Uterus (tissue), 4 donors: Measurements from ENCODE around the gene KIRREL3. TPM values are rescaled to one million over a fixed set of nuclear protein-coding genes. Genes with fewer than 3 reads are reported as not detected.

Experiments used
- DNase-seq, 2 donors: peaks; one replicate each; pipeline ENCODE4 v3.0.0-alpha.2; 2019 to 2020
- H3K27ac ChIP-seq, 2 donors: fragments of 200-600 bp; sonication (generic); 1 replicate in 1 of 2; 2 replicates in 1 of 2; pipeline ENCODE4 v1.5.1; 2016 to 2018
- H3K27me3 ChIP-seq, 2 donors: fragments of 200-600 bp; sonication (generic); one replicate each; pipeline ENCODE4 v1.5.1; 2018 to 2019; ENCODE audit warnings: control low read depth in 1 of 2
- H3K36me3 ChIP-seq, 2 donors: fragments of 200-600 bp; sonication (generic); one replicate each; pipeline ENCODE4 v1.5.1; 2019; ENCODE audit warnings: control low read depth in 1 of 2
- H3K4me1 ChIP-seq, 2 donors: fragments of 200-600 bp; sonication (generic); one replicate each; pipeline ENCODE4 v1.5.1; 2018 to 2019; ENCODE audit warnings: control low read depth in 1 of 2
- H3K4me3 ChIP-seq, 2 donors: fragments of 200-600 bp; sonication (generic); 1 replicate in 1 of 2; 2 replicates in 1 of 2; pipeline ENCODE4 v1.5.1; 2018 to 2019; ENCODE audit warnings: mild to moderate bottlenecking in 1 of 2
- H3K9me3 ChIP-seq, 2 donors: fragments of 200-600 bp; sonication (generic); one replicate each; pipeline ENCODE4 v1.5.1; 2019; ENCODE audit warnings: control low read depth in 1 of 2
- POLR2A ChIP-seq, 2 donors: fragments of 450-650 bp; IDR thresholded peaks; one replicate each; pipeline ENCODE4 v1.6.1; 2016; ENCODE audit warnings: antibody characterized with exemption in 2 of 2, mild to moderate bottlenecking in 1 of 2, moderate library complexity in 1 of 2
- intact Hi-C: fragments of 100-400 bp; cut with DNase I; formaldehyde crosslinking; loops from one replicate; pipeline ENCODE4 v1.15.1; 2023; ENCODE audit warnings: low total_unique reads
- total RNA-seq, 4 donors: library from RNA; depleted of rRNA in 3 of 4; stranded (reverse); fragments of >200 nt in 3 of 4; gene quantifications; one replicate each; pipeline versions ENCODE4 v1.1.0 to v1.2.4, GENCODE V29; 2014 to 2023
- TF ChIP-seq, protein P1 (sequence below), 4 experiments: fragments of 200-600 bp in 2 of 4; fragments of 450-650 bp in 2 of 4; sonication (generic) in 2 of 4; IDR thresholded peaks; one replicate each; pipeline ENCODE4 v1.5.1; 2016 to 2019; ENCODE audit warnings: antibody characterized with exemption in 4 of 4, mild to moderate bottlenecking in 2 of 4, moderate library complexity in 1 of 4
- donor health status: DM: yes; HTN: yes; CAD: no.

KIRREL3 gene
- total RNA-seq, 4 donors from 2014 or later = 10.0 TPM; not detected in 3

DNA sequence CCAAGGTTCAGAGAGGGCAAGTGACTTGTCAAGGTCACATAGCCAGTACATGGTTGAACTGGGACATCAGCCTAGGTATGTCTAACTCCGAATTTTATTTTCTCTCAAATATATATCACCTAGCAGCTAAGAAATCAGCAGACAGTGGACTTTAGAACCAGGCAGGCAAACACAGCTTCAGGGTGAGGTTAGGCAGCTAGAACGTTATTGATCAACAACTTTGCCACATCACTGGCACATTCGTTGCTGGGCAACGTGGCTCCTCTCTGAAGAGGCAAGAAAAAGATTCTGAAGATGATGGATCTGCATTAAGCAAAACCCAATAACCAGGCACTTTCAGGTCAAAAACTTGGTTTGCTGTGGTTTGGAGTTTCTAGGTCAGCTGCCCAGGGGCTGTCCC is 258.0 kb downstream of the KIRREL3 start:
- intact Hi-C loops = no loop called here
- no peaks in the 10 kb centered on the region for H3K36me3 ChIP-seq
- H3K27ac ChIP-seq = no peak overlapping the region
- H3K27me3 ChIP-seq = no peaks in the 10 kb centered on the region
- no peaks in the 10 kb centered on the region for H3K4me1 ChIP-seq
- DNase-seq = no peak
- TF ChIP-seq POLR2A (IDR thresholded peaks at IDR 0.05) = no peak
- TF ChIP-seq, protein P1, sequence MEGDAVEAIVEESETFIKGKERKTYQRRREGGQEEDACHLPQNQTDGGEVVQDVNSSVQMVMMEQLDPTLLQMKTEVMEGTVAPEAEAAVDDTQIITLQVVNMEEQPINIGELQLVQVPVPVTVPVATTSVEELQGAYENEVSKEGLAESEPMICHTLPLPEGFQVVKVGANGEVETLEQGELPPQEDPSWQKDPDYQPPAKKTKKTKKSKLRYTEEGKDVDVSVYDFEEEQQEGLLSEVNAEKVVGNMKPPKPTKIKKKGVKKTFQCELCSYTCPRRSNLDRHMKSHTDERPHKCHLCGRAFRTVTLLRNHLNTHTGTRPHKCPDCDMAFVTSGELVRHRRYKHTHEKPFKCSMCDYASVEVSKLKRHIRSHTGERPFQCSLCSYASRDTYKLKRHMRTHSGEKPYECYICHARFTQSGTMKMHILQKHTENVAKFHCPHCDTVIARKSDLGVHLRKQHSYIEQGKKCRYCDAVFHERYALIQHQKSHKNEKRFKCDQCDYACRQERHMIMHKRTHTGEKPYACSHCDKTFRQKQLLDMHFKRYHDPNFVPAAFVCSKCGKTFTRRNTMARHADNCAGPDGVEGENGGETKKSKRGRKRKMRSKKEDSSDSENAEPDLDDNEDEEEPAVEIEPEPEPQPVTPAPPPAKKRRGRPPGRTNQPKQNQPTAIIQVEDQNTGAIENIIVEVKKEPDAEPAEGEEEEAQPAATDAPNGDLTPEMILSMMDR (IDR thresholded peaks at IDR 0.05) = no peak
- H3K4me3 ChIP-seq = no peak overlapping the region
- no peaks in the 10 kb centered on the region for H3K9me3 ChIP-seq

DNA sequence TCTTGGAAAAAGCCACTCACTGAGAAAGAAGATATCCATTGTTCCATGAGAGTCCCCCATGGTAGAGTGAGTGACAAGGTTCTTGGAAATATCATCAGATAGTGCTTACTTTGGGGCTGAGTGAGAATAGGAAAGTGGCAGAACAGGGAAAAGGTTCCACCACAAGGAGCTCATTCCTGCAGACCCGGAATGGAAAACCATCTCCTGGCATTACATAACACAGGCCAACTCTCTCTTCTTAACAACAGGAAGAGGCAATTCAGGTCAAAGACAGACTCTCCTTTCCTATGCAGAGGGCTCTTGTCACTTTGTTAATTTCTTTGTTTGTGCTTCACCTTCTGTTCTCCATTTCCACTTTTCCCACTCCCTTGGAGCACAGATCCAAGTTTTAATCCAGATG is 259.7 kb downstream of the KIRREL3 start:
- no peak overlapping the region for H3K27ac ChIP-seq
- no peaks in the 10 kb centered on the region for H3K27me3 ChIP-seq
- H3K36me3 ChIP-seq = no peaks in the 10 kb centered on the region
- no peaks in the 10 kb centered on the region for H3K4me1 ChIP-seq
- TF ChIP-seq, protein P1 (IDR thresholded peaks at IDR 0.05) = no peak
- H3K9me3 ChIP-seq = no peaks in the 10 kb centered on the region
- no peak for DNase-seq
- intact Hi-C loops = no loop called here
- H3K4me3 ChIP-seq = no peak overlapping the region

DNA sequence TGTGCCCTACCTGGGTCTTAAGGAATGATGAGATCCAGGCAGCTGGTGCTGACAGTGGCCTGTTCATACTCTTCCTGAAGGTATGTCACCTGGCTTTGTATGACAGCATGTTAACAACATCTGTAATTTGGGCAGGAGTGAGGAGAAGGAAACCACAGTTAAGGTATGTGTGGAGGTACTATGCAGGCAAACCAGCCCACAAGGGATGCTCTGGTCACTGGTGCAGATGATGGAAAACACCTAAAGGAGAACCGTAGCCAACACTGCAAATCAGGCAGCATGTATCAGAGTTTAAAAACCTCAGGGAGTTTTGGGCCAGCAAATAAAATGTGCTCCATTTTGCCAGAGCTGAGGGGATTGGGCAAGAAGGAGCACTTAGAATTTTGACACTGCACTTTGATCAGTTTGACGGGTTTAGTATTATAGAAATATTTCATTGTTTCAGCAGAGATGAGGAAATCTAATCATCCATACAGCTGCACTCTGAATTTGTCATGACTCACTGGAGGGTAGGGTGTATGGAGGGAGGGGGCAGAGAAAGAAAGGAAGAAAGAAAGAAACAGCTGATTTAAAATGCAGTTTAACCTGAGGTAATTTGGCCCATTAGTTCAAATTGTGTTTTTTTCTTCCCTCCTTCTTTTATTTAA is 260.9 kb downstream of the KIRREL3 start:
- Histone ChIP-seq H3K4me1 (no peaks in the 10 kb centered on the region), H3K27ac (no peak overlapping the region), H3K4me3 (no peak overlapping the region), H3K9me3 (no peaks in the 10 kb centered on the region), H3K36me3 (no peaks in the 10 kb centered on the region), H3K27me3 (no peaks in the 10 kb centered on the region)
- intact Hi-C loops = no loop called here
- TF ChIP-seq, protein P1 (IDR thresholded peaks at IDR 0.05) = no peak
- no peak for TF ChIP-seq POLR2A (IDR thresholded peaks at IDR 0.05)
- DNase-seq = no peak

DNA sequence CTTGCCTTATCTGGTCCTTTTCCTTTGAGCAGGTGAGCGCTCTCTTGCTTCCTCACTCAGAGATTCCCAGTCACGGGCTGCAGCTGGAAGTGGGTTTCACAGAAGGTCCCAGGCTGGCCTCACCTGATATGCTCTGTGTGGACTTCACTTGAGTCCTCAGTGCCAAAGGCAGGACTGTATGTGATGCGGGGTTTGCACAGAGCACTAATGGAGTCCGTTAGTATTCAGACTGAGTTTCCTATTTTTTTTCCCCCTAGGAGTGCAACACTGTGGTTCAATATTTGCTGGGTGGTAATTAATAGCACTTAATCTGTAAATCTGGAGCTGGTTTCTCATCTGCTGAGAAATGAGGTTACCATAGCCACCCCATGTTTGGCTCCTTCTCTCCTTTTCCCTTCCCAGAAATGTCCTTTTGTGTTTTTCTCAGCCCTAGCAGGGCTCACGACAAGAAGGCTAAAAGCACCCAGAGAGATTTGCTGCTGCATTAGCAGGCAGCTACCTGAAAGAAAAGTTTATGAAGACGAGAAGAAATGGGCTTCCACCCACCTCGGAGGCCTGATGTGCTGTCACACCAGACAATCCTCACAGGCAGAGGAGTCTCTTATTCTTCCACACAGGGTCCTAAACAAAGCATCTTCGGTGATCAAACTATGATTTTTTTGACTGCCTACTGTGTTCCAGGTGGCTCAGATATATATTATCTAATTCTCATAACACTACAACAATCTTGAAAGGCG is 262.1 kb downstream of the KIRREL3 start:
- no peak for DNase-seq
- Histone ChIP-seq H3K4me1 (no peaks in the 10 kb centered on the region), H3K27ac (no peak overlapping the region), H3K9me3 (no peaks in the 10 kb centered on the region), H3K36me3 (no peaks in the 10 kb centered on the region), H3K4me3 (no peak overlapping the region), H3K27me3 (no peaks in the 10 kb centered on the region)
- TF ChIP-seq, protein P1 (IDR thresholded peaks at IDR 0.05) = no peak
- no peak for TF ChIP-seq POLR2A (IDR thresholded peaks at IDR 0.05)
- intact Hi-C loops = no loop called here
